COLO829 (cell line): Measurements from ENCODE around the gene TLX2.

Experiments
- DNase-seq: peaks from one replicate; pipeline ENCODE4 v3.0.0; 2012; ENCODE audit warnings: low spot score

Gene TLX2

GRCh38 chr2:74496997-74497776 is 17.1 kb upstream of the TLX2 start:
- no peak for DNase-seq

GRCh38 chr2:74497777-74498499 is 16.3 kb upstream of the TLX2 start:
- no peak for DNase-seq

GRCh38 chr2:74498500-74499266 is 15.6 kb upstream of the TLX2 start:
- DNase-seq = no peak

GRCh38 chr2:74499267-74499939 is 14.8 kb upstream of the TLX2 start, which contains the start of gene LBX2:
TSS of gene LBX2 (minus strand) at chr2:74499603. CDS start at chr2:74499537, 66 bp downstream.
- DNase-seq = no peak

- no peak for DNase-seq
Observed at GRCh38 chr2:74499940-74500577, 14.2 kb upstream of the TLX2 start.

- DNase-seq = no peak
Observed at GRCh38 chr2:74500578-74500946, 13.7 kb upstream of the TLX2 start.

- no peak for DNase-seq
Observed at GRCh38 chr2:74501335-74502071, 12.7 kb upstream of the TLX2 start.

GRCh38 chr2:74502147-74502719 is 12.0 kb upstream of the TLX2 start:
- no peak for DNase-seq

GRCh38 chr2:74502720-74503505 is 11.3 kb upstream of the TLX2 start:
- peak; percentile 84 for DNase-seq

GRCh38 chr2:74503506-74504475 is 10.5 kb upstream of the TLX2 start:
- no peak for DNase-seq

GRCh38 chr2:74504591-74504990 is 9.7 kb upstream of the TLX2 start:
- DNase-seq = no peak

GRCh38 chr2:74505448-74506246 is 8.6 kb upstream of the TLX2 start:
- no peak for DNase-seq

- peak; percentile 96 for DNase-seq
Observed at GRCh38 chr2:74507145-74507925, 6.9 kb upstream of the TLX2 start, which contains the start of gene PCGF1. TSS of gene PCGF1 (minus strand) at chr2:74507695. CDS start at chr2:74507668, 27 bp downstream.

- DNase-seq = no peak
Observed at GRCh38 chr2:74507926-74508520, 6.2 kb upstream of the TLX2 start.

GRCh38 chr2:74510272-74510671 is 4.0 kb upstream of the TLX2 start:
- no peak for DNase-seq
